NCI-H2029 (cell line): Measurements from ENCODE around the gene LRRC2.
A peak's percentile ranks its signal among the peaks of the same experiment; 100 is the strongest.
"Not testable (repeated sequence)": the region's sequence is repeated elsewhere in the genome, so short reads cannot be mapped to it uniquely, and the experiment has no call there.

Source experiments
- DNase-seq: peaks from one replicate; lab custom pipeline; 2025; lab: John Stamatoyannopoulos, UW

LRRC2 gene

DNA sequence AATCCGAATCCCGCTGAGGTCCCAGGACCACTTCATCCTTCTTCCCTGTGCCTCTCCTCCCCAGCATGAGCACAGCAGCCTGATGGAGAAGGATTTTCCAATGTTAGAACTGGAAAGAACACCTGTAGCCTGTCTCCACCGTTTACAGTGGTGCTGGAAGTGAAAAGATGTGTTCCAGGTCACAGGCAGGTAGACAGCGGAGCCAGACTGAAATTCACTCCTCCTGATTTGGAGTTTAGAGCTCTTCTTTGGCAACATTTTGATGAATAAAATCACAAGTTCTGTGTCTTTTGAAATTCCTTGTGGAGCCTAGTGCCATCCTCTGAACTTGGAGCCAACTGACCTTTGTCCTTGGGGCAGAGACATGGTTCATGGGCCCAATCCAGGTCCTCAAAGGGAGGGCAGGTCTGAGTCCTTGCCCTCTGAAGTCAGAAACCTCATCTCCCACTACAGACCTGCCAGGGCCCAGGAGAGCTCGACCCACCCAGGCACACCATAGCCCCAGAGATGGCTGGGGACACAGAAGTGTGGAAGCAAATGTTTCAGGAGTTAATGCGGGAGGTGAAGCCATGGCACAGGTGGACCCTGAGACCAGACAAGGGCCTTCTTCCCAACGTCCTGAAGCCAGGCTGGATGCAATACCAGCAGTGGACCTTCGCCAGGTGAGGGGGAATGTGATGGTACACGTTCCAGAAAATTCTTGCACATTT, 68.4 kb downstream of the LRRC2 start, which contains the start of gene RTP3:
Gene RTP3, plus strand, starts transcription at position 421 of the 710 bp plus-strand sequence. Its CDS starts 87 bp downstream, at position 508.
- DNase-seq = no peak

DNA sequence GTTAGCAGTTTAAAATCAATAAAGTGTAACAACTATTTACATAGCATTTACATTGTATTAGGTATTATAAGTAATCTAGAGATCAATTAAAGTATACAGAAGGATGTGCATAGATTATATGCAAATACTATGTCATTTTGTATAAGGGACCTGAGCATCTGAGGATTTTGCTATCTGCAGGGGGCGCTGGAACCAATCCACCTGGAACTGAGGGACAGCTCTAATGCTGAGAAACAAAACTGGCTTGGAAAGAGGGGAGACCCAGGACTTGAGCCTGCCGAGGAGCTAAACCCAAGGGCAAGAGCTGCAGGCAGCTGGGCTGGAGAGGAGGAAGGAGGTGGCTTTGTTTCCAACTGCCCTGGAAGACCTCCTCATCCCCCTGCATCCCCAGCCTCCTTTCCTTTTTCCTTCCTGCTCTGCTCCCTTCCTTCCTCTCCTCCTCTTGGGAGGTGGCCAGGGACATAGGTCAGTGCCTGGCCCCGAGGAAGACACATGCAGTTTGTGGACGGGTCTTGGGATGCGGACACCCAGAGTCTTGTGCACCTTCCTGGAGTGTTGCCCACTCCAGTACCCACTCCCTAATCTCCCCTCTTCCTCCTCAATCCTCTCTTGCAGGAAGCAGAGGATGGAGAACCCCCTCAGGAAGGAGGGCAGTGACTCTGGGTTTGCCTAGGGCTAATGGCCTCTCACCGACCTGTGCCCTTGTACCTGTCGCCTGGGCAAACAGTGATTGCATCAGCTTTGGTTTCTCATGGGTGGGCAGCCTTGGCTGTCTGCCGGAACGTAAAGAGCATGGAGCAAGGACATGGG, 69.2 kb downstream of the LRRC2 start:
- DNase-seq = no peak

DNA sequence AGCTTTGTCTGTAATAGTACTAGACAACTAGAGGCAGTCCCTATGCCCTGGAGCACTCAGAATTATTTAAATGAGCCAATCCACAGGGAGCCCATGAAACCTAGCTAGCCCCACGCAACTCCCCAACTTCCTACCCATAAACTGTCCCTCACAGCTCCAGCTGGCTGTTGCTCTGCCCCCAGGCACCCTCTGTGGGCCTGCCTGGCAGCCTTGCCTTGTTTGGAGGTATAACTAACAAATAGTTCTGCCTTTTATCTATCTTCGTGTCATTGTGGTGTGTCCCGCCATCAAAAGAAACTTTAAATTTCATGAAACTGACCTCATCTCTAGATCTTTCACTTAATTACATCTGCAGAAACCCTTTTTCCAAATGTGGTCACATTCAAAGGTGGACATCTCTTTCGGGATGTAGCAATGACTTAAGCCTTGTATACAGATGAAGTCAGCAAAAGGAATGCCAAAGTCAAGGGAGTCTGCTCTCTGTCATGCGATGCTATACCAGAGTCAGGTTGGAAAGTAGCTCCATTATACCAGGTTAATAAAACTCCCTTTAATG, 70.1 kb downstream of the LRRC2 start:
- DNase-seq = no peak

DNA sequence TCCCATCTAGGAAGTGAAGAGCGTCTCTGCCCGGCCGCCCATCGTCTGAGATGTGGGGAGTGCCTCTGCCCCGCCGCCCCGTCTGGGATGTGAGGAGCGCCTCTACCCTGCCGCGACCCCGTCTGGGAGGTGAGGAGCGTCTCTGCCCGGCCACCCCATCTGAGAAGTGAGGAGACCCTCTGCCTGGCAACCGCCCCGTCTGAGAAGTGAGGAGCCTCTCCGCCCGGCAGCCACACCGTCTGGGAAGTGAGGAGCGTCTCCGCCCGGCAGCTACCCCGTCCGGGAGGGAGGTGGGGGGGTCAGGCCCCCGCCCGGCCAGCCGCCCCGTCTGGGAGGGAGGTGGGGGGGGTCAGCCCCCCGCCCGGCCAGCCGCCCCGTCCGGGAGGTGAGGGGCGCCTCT, 71.6 kb downstream of the LRRC2 start:
- DNase-seq = not testable (repeated sequence)

DNA sequence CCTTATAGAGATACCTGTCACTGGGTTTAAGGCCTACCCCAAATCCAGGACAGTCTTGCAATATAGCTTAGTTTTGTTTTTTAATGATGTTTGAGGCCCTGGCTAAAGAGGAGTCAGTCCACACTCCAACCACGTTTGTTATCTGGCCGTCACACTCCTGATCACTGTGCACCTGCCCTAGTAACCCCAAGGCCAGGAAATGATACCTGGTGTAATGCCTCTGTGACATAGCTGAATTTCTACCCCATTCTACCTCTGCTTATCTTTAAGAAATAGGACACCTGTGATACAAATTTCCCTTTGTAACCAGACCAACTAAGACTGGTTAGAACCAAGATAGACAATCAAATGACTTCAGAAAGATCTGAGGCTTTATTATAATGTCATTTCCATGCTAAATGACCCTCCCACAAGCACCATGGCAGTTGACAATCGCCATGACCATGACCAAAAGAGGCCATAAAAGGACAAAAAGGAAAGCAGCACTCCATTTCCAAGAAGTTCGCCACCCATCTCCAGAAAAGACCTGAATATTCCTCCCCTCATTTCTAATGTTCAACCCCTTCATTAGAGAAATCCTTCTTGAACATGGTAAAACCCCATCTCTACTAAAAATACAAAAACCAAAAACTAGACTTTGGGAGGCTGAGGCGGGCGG, 73.1 kb downstream of the LRRC2 start:
- peak; percentile 41 for DNase-seq

DNA sequence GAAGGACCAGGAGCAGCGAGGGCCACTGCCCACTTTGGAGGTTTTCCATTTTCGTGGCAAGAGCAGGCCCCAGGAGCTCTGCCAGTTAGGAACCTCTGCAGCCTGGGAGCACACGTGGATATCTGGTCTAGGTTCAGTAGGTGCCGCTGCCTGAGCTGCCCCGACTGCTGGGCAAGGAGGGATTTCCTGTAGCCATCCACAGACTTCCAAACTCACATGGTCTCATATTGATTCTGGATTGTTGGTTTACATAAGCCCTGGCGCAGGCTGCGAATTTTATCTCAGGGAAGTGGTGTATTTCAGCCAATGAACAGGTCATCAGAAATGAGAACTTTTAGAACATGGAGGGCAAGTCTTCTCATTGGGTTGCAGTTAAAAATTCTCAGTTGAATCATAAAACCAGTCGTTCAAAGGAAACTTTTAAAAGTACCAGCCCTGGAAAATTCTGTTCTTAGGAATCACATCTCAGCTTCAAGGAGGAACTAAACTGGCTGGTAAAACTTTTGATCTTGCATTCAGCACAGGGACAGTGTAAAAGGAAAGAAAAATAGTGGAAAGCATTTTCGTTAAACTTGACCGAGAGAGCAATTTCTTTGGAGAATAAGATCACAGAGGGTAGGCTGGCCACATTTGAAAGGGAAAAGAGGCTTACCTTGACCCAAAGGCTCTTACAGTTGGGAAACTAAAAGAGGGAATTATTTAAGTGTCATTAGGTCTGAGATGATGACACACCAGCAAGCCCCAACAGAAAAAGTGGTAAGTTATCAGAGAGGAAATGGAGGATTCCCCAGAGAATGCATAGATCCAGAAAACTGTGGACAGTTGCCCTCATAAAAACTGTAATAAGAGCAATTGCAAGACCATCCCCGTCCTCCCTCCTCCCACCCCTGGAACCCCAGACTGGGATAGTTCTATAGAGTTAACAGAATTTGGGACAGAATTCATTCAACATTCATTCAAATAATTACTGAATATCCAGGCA, 74.7 kb downstream of the LRRC2 start:
- no peak for DNase-seq

DNA sequence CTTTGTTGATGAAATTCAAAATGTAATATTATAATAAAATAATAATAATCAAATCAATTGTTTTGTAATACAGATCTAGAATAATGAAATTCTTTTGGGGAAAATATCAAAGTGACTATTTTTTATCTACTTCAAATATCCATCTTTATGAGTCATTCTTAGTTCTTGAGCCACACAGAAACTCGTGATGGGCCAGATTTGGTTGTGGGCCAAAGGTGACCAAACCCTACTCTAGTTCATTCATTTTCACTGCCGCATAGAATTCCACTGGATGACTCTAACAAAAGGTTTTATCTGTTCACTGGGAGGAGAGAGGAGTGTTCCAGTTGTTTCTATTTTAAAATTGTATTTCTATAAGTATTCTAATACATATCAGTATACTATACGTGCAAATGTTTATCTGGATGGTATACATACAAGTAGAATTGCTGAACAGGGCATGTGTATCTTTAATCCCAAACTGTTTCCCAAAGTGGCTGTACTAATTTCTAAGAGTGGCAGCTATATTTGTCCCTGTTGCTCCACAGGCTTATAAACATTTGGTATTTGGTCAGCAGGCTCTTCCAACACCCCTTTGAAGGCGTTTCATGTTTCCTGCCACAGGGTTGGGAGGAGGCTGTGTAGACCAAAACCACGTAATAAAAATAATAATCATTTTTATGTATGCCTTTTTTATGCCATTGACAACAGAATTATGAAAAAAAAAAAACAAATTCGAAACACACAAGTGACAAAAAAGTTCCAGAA, 75.6 kb downstream of the LRRC2 start:
- no peak for DNase-seq

DNA sequence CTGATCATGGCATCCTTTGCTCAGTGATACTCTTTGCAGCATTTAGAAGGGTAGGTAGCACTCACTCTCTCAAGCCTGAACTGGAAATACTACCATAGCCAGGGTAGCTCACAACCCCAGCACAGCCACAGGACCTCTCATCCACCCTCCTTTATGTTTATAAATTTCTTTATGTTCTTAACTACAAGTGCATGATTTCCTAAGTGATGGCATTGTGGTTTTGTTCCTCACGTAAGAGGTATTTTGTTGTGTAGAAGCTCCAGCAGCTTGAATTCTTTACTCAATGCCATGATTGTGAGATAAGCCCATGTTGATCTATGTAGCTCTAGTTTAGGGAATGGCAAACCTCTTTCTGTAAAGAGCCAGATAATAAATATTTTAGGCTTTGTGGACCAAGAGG, 76.2 kb downstream of the LRRC2 start:
- no peak for DNase-seq

DNA sequence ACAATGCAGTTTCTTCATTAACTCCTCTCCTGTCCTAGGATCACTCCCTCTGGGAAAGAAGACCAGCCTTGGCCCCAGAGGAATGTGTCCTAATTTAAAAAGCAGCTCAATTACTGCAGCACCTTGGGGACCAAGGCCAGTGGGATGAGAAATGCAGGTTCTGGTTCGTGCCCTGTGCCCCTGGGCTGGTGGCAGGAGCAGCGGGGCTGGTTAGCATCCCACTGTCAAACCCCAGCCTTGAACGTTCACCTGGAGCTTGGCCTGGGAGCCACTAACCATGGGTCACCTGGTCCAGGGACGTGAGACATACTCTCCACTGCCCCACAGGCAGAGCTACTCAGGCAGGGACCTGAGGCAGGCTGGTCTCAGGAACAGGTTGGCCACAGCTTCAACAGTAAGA, 76.7 kb downstream of the LRRC2 start:
- no peak for DNase-seq

DNA sequence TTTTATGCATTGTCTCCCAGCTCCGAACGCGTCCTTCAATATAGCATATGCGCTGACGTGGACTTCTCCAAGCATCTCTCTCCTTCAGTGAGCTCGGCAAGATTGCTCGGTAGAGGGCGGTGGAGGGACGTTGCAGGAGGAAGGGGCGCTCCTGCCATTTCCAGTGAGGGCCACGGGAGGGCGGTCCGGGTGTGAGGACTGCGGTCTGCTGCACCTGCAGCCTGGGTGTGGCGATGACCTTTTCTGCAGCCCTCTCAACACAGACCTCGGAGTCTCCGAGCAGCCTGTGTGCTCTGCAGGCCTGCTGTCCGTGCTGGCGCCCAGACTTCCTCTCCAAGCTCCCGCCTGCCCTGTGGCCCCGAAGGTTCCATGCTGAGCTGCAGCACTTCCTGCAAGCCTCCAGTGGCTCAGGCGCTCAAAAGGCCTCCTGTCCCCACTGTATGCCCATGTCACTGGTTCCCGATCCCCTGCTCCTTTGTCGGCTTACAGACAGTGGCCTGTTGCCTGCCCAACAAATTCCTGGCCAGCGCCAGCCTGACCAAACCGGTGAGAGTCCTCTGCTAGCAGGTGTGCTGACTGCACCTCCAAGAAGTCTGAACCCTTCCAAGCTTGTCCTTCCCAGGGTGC, 77.3 kb downstream of the LRRC2 start:
- DNase-seq = peak; percentile 96

DNA sequence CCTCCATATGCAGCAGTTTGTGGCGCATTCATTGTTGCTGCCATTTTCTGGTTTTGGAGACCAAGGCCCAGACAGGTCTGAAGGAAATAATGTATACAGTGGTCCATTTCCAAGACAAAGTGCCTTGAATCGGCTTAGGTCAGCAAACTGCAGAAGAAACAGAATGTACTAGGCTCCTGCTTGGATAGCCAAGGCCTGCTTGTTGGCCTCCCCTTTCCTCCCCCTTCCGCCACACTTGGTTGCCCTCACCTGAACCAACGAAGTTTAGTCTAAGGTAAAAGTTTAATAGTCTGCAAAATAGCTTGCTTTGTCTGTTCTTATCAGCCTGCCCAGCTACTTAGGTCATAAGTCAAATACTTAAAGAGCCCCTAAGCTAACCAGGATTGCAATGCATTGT, 80.3 kb downstream of the LRRC2 start:
- DNase-seq = no peak

DNA sequence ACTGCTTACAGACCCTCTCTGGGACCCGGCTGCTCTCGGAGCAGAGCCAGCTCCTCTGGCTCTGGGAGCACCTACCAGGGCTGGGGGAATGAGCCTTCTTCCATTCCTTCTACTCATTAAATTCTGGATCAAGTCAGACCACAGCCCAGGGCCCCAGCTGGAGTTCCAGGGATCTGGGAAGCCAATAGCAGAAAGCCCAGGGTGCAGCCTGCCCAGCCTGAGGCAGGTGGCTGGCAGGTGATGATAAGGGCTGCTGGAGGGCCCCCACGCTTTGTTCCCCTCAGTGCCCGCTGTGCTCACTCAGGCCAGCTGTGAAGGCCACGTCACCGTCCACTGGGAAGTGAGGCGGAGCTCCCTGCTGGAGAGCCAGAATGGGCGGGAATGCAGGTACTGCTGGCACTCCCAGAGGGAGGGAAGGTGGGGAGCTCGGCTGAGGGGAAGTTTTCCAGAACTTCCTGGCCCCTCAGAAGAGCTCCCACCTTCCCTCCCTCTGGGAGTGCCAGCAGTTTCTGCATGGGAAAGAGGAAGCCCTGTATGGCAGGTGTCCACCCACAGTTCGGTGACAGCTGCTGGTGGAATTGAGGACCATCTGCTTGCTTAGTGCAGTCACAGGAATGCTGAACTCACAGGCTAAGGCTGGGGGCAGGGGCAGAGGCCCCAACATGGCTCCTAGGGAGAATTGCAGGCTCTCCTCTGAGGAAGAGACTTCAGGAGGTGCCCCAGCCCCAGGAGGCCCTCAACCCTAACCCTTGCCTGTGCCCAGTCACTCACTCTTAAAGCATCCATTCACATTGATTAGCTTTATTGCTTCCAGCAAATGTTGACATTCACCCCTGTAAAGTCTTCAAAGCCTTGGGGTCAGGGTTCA, 81.0 kb downstream of the LRRC2 start:
- peak; percentile 78 for DNase-seq

DNA sequence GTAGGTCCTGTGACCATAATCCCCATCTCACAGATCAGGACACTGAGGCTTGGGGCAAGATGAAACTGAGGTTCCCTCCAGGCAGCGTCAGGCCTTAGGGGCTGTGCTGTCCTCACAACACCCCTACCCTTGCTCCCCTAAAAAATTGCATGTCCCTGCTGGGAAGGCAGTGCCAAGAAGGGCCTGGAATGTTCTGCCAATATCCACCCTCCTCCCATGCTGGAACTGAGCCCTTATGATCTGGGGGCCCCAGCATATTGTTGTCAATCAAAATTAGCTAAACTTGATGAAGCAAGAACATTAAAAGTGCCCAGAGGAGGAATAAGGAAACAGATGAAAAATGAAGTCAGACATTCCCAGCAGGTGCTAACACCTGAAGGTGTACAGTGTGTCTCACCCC, 81.7 kb downstream of the LRRC2 start:
- DNase-seq = no peak

DNA sequence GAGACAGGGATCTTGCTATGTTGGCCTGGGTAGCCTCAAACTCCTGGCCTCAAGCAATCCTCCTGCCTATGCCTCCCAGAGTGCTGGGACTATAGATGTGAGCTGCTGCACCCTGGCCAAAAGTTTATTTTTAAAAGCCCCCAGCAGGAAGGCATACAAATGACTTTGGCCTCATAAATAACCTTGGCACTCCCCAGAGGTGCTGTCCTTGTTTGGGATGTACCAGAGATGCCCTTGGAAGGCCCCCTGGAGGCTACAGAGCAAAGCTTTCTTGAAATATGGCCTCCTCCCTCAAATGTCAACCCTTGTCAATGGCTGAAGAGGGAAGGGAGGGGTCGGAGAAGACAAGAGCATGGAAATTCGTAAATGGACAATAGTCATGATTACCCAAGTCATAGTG, 82.3 kb downstream of the LRRC2 start:
- no peak for DNase-seq

DNA sequence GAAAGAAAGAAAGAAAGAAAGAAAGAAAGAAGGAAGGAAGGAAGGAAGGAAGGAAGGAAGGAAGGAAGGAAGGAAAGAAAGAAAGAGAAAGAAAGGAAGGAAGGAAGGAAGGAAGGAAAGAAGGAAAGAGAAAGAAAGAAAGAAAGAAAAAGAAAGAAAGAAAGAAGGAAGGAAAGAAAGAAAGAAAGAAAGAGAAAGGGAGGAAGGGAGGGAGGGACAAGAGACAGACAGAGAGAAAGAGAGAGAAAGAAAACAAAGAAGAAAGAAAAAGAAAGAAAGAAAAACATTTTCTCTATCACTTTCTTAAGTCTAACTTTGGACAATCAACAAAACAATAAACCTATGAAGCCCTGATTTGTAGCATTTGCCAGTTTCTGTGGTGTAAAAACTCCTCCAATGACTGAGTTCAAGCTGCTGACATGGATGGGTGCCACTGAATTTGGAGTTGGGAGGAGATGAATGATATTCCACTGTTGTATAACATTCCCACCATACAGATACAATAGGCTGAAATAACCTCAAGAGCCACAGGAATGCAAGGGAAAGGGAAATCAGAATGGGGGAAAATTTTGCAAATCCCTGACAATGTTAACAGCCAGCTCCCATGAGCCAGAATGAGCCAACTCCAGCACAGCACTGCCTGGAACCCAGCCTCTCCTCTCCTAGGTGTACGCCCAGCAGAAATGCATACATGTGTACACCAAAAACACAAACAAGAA, 83.3 kb downstream of the LRRC2 start:
- DNase-seq = no peak

DNA sequence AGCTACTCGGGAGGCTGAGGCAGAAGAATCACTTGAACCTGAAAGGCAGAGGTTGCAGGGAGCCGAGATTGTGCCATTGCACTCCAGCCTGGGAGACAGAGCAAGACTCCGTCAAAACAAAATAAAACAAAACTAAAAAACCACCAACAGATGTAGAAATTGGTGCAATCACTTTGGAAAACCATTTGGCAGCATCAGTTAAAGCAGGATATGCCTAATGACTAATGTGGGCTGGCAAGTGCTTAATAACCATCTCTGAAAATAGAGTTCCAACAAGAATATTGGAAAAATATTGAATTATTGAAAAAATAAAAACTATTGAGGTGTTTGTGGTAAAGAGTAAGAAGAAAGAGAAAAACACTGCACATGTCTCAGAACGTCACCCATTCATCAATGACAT, 84.5 kb downstream of the LRRC2 start:
- no peak for DNase-seq

DNA sequence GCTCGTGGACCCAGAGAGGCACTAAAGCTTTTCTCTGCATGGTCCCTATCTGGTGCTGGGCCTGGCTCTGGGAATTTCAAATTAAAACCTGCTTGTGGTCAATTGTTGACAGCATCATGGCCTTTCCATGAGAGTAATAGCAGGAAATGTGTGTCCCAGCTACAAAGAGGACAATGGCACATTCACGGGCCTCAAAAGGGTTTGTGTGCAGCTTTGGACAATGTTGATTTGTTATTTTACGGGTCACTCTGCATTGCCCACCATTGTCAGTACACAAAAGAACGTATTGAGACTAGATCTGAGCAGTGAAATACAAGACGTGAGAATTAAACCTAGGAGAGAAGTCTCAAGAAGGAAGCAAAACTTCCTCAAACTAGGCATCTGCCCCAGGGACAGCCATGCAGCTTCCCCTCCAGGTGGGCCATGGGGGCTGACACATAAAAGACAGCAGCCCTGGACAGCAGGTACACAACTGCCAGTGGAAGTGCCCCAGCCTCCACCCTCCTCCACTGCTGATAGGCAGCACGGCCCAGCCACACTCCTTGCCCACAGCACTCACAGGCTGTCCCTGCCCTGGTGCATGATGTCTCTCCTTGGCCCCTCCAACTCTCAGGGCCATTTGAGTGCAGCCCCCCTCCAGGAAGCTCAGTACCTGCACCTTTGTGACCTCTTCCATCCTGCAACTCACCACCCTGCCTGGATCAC, 85.5 kb downstream of the LRRC2 start:
- DNase-seq = no peak

DNA sequence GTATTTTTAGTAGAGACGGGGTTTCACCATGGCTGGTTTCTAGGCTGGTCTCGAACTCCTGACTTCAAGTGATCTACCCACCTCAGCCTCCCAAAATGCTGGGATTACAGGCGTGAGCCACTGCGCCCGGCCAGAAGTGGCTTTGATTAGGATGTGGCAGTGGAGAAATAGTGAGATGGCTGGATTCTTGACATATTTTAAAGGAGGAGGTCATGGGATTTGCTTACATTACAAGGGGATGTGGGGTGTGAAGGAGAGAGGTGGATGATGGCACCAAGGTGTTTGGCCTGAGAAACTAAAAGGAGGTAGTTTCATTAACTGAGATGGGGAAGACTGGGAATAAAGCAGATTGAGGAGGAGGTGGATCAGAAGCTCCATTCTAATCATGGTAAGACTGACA, 86.4 kb downstream of the LRRC2 start:
- DNase-seq = no peak
